ENCODE results near the gene WSB2.

The WSB2 gene

DNA sequence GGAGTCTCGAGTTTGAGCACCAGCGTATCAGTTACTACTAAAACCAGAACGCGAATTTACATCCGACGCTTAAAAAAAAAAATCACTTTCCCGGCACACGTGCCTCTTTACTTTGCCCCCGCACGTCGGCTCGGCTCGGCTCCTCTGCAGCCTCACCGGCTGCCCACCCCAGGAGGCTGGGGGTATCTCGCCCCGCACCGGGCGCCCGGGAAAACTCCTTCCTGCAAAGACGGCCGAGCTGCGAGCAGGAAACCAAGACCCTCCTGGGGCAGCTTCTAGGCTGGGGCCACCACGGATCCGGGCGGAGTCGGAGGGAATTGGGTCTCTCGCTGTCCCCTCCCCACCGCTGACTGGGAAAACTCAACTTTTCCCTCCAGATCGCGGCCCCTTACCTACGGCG is 42.2 kb upstream of the WSB2 start:
- intact Hi-C loops (cut with DNase I; ENCODE audit: low total_unique reads), result no loop called here
- H3K9me3 ChIP-seq, result no peaks in the 10 kb centered on the region
- H3K4me1 ChIP-seq, result peaks cover 0 to 10% (median 4%) of the 10 kb centered on the region in 4 donors
- peak overlapping the region; percentile 71 to 80 for H3K27ac ChIP-seq
- TF ChIP-seq, protein P1, sequence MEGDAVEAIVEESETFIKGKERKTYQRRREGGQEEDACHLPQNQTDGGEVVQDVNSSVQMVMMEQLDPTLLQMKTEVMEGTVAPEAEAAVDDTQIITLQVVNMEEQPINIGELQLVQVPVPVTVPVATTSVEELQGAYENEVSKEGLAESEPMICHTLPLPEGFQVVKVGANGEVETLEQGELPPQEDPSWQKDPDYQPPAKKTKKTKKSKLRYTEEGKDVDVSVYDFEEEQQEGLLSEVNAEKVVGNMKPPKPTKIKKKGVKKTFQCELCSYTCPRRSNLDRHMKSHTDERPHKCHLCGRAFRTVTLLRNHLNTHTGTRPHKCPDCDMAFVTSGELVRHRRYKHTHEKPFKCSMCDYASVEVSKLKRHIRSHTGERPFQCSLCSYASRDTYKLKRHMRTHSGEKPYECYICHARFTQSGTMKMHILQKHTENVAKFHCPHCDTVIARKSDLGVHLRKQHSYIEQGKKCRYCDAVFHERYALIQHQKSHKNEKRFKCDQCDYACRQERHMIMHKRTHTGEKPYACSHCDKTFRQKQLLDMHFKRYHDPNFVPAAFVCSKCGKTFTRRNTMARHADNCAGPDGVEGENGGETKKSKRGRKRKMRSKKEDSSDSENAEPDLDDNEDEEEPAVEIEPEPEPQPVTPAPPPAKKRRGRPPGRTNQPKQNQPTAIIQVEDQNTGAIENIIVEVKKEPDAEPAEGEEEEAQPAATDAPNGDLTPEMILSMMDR (IDR thresholded peaks at IDR 0.05), result no peak
- no peaks in the 10 kb centered on the region for H3K27me3 ChIP-seq
- H3K4me3 ChIP-seq, result peak overlapping the region; percentile 68 to 85
- DNase-seq, result no peak
- H3K36me3 ChIP-seq, result no peaks in the 10 kb centered on the region

DNA sequence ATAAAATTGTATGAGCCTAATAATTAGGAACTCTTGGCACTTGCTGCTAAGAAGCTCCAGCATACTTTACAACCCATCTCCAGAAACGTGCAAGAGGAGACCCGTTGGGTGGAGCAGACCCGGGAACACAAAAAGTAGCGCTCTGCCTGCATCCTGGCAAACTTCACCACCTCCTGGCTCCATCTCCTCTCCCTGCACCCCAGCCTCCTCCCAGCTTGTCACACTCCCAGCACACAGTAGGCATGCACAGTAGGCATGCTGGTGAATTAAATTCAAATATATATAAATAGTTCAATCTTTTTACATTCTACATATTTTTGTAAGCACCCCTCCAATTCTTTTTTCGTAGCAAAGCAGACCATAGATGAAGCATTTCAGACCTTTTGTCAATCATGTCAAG is 41.6 kb upstream of the WSB2 start:
- H3K9me3 ChIP-seq, result no peaks in the 10 kb centered on the region
- peaks cover 0 to 10% (median 4%) of the 10 kb centered on the region in 4 donors for H3K4me1 ChIP-seq
- peak overlapping the region; percentile 68 to 85 for H3K4me3 ChIP-seq
- no peaks in the 10 kb centered on the region for H3K36me3 ChIP-seq
- peak overlapping the region in 1 of 2 donors; percentile 80 for H3K27ac ChIP-seq
- intact Hi-C loops (cut with DNase I; ENCODE audit: low total_unique reads), result no loop called here
- TF ChIP-seq, protein P1 (IDR thresholded peaks at IDR 0.05), result no peak
- H3K27me3 ChIP-seq, result no peaks in the 10 kb centered on the region
- no peak for DNase-seq

DNA sequence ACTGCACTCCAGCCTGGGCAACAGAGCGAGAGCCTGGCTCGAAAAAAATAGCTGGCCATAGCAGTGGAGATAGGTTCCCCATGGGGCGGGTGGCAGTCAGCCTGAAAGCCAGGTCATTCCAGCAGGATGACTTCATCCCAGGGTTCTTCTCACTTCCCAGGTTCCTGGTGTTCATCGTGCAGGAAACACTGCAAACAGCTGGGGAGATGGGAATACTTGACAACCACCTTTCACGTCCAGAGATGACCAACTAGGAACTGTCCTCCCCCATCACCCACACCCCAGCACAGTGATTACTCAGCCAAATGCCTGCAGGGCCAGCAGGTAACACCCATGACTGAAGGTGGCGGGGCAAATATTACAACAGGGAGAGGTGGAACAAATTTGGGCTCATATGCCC is 41.1 kb upstream of the WSB2 start:
- TF ChIP-seq, protein P1 (IDR thresholded peaks at IDR 0.05), result no peak
- no peak overlapping the region for H3K4me3 ChIP-seq

DNA sequence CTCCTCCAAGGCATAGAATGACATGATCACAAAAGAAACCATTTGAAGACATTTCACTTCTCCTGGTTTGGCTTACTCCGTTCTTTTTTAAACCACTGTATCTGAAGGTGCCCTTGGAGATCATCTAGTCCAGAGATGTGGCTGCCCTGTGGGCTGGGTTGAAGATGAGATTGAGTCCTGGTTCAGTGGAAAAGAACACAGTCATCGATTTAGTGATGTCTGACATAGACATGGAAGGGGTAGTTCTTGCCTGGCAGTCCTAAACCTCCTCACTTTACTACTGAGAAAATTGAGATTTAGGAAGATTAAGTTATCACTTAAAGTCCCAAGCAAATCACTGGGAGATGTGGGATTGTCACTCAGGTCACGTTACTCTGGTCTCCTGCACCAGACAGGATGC is 40.1 kb upstream of the WSB2 start:
- intact Hi-C loops (cut with DNase I; ENCODE audit: low total_unique reads), result no loop called here
- H3K4me1 ChIP-seq, result peaks cover 0 to 10% (median 4%) of the 10 kb centered on the region in 4 donors
- H3K36me3 ChIP-seq, result no peaks in the 10 kb centered on the region
- TF ChIP-seq, protein P1 (IDR thresholded peaks at IDR 0.05), result no peak
- no peaks in the 10 kb centered on the region for H3K9me3 ChIP-seq
- DNase-seq, result no peak
- H3K27ac ChIP-seq, result no peak overlapping the region
- H3K4me3 ChIP-seq, result no peak overlapping the region
- H3K27me3 ChIP-seq, result no peaks in the 10 kb centered on the region

More for the DNA sequence above, 41.1 kb upstream of the WSB2 start:
- Histone ChIP-seq H3K27me3 (no peaks in the 10 kb centered on the region), H3K36me3 (no peaks in the 10 kb centered on the region), H3K27ac (no peak overlapping the region), H3K4me1 (peaks cover 0 to 10% (median 4%) of the 10 kb centered on the region in 4 donors), H3K9me3 (no peaks in the 10 kb centered on the region)
- DNase-seq, result no peak
- intact Hi-C loops (cut with DNase I; ENCODE audit: low total_unique reads), result no loop called here

DNA sequence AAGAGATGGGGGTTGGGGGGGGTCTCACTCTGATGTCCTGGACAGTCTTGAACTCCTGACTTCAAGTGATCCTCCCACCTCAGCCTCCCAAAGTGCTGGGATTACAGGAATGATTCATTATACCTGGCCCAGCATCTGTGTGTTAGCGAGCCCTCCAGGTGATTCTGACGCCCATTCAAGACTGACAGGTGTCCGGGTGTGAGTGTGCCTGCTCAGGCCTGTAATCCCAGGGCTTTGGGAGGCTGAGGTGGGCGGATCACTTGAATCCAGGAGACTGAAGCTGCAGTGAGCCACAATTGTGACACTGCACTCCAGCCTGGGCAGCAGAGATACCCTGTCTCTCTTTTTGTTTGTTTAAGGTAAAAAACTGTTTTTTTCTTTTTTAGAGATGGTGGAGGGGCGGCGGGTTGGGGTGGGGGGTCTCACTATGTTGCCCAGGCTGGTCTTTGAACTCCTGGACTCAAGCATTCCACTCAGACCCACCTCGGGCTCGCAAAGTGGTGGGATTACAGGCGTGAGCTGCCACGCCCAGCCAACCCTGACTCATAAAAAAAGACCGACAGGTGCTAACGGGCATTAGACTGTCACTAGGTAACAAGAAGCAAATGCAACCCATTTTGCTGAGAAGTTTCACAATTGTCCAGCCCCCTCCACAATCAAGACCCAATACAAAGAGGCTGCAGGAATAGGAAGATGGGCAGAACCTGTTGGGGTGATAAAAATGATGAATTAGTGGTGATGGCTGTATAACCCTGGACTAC is 38.1 kb upstream of the WSB2 start:
- Histone ChIP-seq H3K4me1 (peaks cover 0 to 4% (median 0%) of the 10 kb centered on the region in 4 donors), H3K27me3 (no peaks in the 10 kb centered on the region), H3K4me3 (no peak overlapping the region), H3K36me3 (no peaks in the 10 kb centered on the region), H3K9me3 (no peaks in the 10 kb centered on the region), H3K27ac (no peak overlapping the region)
- intact Hi-C loops (cut with DNase I; ENCODE audit: low total_unique reads), result no loop called here
- TF ChIP-seq, protein P1 (IDR thresholded peaks at IDR 0.05), result no peak
- no peak for DNase-seq
